ENCODE measurements around the gene SMTNL2. TPM values are rescaled to one million over a fixed set of nuclear protein-coding genes. Genes with fewer than 3 reads are reported as not detected.

SMTNL2 gene
- total and polyA plus RNA-seq, 2 donors (not counting 1 experiment from before 2014, with no cell fraction given): 0.17 to 0.99 TPM

- no peaks in the 10 kb centered on the region for H3K27me3 ChIP-seq (ENCODE audit: control insufficient read depth, insufficient read depth, low read length)
- H3K36me3 ChIP-seq (ENCODE audit: control insufficient read depth, insufficient read depth, low read length): peaks cover 22% of the 10 kb centered on the region
- H4K20me1 ChIP-seq (ENCODE audit: control insufficient read depth, extremely low read depth, insufficient read depth, low read length): no peaks in the 10 kb centered on the region
Observed at GRCh38 chr17:4549781-4550533, 34.4 kb upstream of the SMTNL2 start.

GRCh38 chr17:4550534-4551039, 33.7 kb upstream of the SMTNL2 start:
- DNase-seq (ENCODE audit: low read depth in 2 of 2): no peak
- H3K27me3 ChIP-seq (ENCODE audit: control insufficient read depth, insufficient read depth, low read length): no peaks in the 10 kb centered on the region
- no peaks in the 10 kb centered on the region for H3K9me3 ChIP-seq (ENCODE audit: control insufficient read depth, insufficient read depth, low read depth, low read length)
- peaks cover 19% of the 10 kb centered on the region for H3K79me2 ChIP-seq (ENCODE audit: control insufficient read depth, insufficient read depth, low read length)
- H3K4me2 ChIP-seq (ENCODE audit: extremely low read depth, insufficient read depth, low read length): no peak overlapping the region
- H4K20me1 ChIP-seq (ENCODE audit: control insufficient read depth, extremely low read depth, insufficient read depth, low read length): no peaks in the 10 kb centered on the region
- no peak overlapping the region for H3K9ac ChIP-seq (ENCODE audit: insufficient read depth, low read length)
- no peak overlapping the region for H3K4me3 ChIP-seq (replicated peaks in 1 of 4; ENCODE audit: control extremely low read depth in 1 of 4, insufficient read depth in 1 of 4, low read depth in 3 of 4, low read length in 4 of 4)
- H3K36me3 ChIP-seq (ENCODE audit: control insufficient read depth, insufficient read depth, low read length): peaks cover 20% of the 10 kb centered on the region
- H2AFZ ChIP-seq (ENCODE audit: low read length): no peak overlapping the region
- TF ChIP-seq CTCF (conservative IDR thresholded peaks at IDR 0.05 in 1 of 2, IDR thresholded peaks at IDR 0.05 in 1 of 2; ENCODE audit: low read depth in 1 of 2, low read length in 2 of 2) (no peak), EZH2 (IDR thresholded peaks at IDR 0.05; ENCODE audit: low read length, missing control alignments) (no peak)
- peaks cover 4% of the 10 kb centered on the region for H3K4me1 ChIP-seq (ENCODE audit: control insufficient read depth, extremely low read depth, insufficient read depth, low read length)
- no peak overlapping the region for H3K27ac ChIP-seq (ENCODE audit: insufficient read depth, low read length)

More at GRCh38 chr17:4549781-4550533, 34.4 kb upstream of the SMTNL2 start:
- peaks cover 17% of the 10 kb centered on the region for H3K79me2 ChIP-seq (ENCODE audit: control insufficient read depth, insufficient read depth, low read length)
- H3K9me3 ChIP-seq (ENCODE audit: control insufficient read depth, insufficient read depth, low read depth, low read length): no peaks in the 10 kb centered on the region
- H3K9ac ChIP-seq (ENCODE audit: insufficient read depth, low read length): no peak overlapping the region
- no peak overlapping the region for H3K4me3 ChIP-seq (replicated peaks in 1 of 4; ENCODE audit: control extremely low read depth in 1 of 4, insufficient read depth in 1 of 4, low read depth in 3 of 4, low read length in 4 of 4)
- TF ChIP-seq CTCF (conservative IDR thresholded peaks at IDR 0.05 in 1 of 2, IDR thresholded peaks at IDR 0.05 in 1 of 2; ENCODE audit: low read depth in 1 of 2, low read length in 2 of 2) (no peak), EZH2 (IDR thresholded peaks at IDR 0.05; ENCODE audit: low read length, missing control alignments) (no peak)
- no peak for DNase-seq (ENCODE audit: low read depth in 2 of 2)
- H3K4me1 ChIP-seq (ENCODE audit: control insufficient read depth, extremely low read depth, insufficient read depth, low read length): peaks cover 3% of the 10 kb centered on the region
- H3K27ac ChIP-seq (ENCODE audit: insufficient read depth, low read length): no peak overlapping the region
- no peak overlapping the region for H3K4me2 ChIP-seq (ENCODE audit: extremely low read depth, insufficient read depth, low read length)
- no peak overlapping the region for H2AFZ ChIP-seq (ENCODE audit: low read length)

- Histone ChIP-seq H3K9ac (ENCODE audit: insufficient read depth, low read length) (no peak overlapping the region), H3K36me3 (ENCODE audit: control insufficient read depth, insufficient read depth, low read length) (peaks cover 20% of the 10 kb centered on the region), H3K4me3 (replicated peaks in 1 of 4; ENCODE audit: control extremely low read depth in 1 of 4, insufficient read depth in 1 of 4, low read depth in 3 of 4, low read length in 4 of 4) (no peak overlapping the region), H4K20me1 (ENCODE audit: control insufficient read depth, extremely low read depth, insufficient read depth, low read length) (no peaks in the 10 kb centered on the region), H2AFZ (ENCODE audit: low read length) (no peak overlapping the region), H3K27ac (ENCODE audit: insufficient read depth, low read length) (no peak overlapping the region), H3K4me2 (ENCODE audit: extremely low read depth, insufficient read depth, low read length) (no peak overlapping the region), H3K4me1 (ENCODE audit: control insufficient read depth, extremely low read depth, insufficient read depth, low read length) (peaks cover 5% of the 10 kb centered on the region), H3K9me3 (ENCODE audit: control insufficient read depth, insufficient read depth, low read depth, low read length) (no peaks in the 10 kb centered on the region), H3K27me3 (ENCODE audit: control insufficient read depth, insufficient read depth, low read length) (no peaks in the 10 kb centered on the region), H3K79me2 (ENCODE audit: control insufficient read depth, insufficient read depth, low read length) (peaks cover 19% of the 10 kb centered on the region)
- no peak for DNase-seq (ENCODE audit: low read depth in 2 of 2)
- TF ChIP-seq EZH2 (IDR thresholded peaks at IDR 0.05; ENCODE audit: low read length, missing control alignments): no peak
- no peak for TF ChIP-seq CTCF (conservative IDR thresholded peaks at IDR 0.05 in 1 of 2, IDR thresholded peaks at IDR 0.05 in 1 of 2; ENCODE audit: low read depth in 1 of 2, low read length in 2 of 2)
Observed at GRCh38 chr17:4551141-4551540, 33.2 kb upstream of the SMTNL2 start.
